KBM-7 (cell line): Measurements from ENCODE around the gene TMEM244.
"Not testable (repeated sequence)": the region's sequence is repeated elsewhere in the genome, so short reads cannot be mapped to it uniquely, and the experiment has no call there.

Source experiments
- DNase-seq: peaks from one replicate; pipeline ENCODE4 v3.0.0-alpha.2; 2015
- in situ Hi-C: fragments of 300-500 bp; cut with MboI; formaldehyde crosslinking; loops from 2 replicates; pipeline ENCODE4 v1.14.3; 2020; ENCODE audit warnings: low sequenced_read_pairs, low pct_unique_long_range_greater_than_20kb, mixed read lengths

The TMEM244 gene

GRCh38 chr6:129860908-129861665 is at the start of gene TMEM244:
Gene TMEM244 (minus strand): TSS chr6:129861315. CDS start chr6:129861188, 127 bp downstream.
- in situ Hi-C loops = no loop called here
- DNase-seq = no peak

- in situ Hi-C loops = no loop called here
- DNase-seq = no peak
Measured at GRCh38 chr6:129908858-129909257, 47.7 kb upstream of the TMEM244 start.

GRCh38 chr6:129908356-129908755 is 47.2 kb upstream of the TMEM244 start:
- DNase-seq = no peak
- in situ Hi-C loops = no loop called here

- in situ Hi-C loops = no loop called here
- DNase-seq = no peak
Measured at GRCh38 chr6:129906515-129907077, 45.5 kb upstream of the TMEM244 start.

GRCh38 chr6:129903082-129903481 is 42.0 kb upstream of the TMEM244 start:
- in situ Hi-C loops = no loop called here
- no peak for DNase-seq

GRCh38 chr6:129902681-129903080 is 41.6 kb upstream of the TMEM244 start:
- no peak for DNase-seq
- in situ Hi-C loops = no loop called here

GRCh38 chr6:129901910-129902309 is 40.8 kb upstream of the TMEM244 start:
- DNase-seq = no peak
- in situ Hi-C loops = no loop called here

- no peak for DNase-seq
- in situ Hi-C loops = no loop called here
Measured at GRCh38 chr6:129895692-129896091, 34.6 kb upstream of the TMEM244 start.

- DNase-seq = no peak
- in situ Hi-C loops = no loop called here
Measured at GRCh38 chr6:129894921-129895320, 33.8 kb upstream of the TMEM244 start.

- in situ Hi-C loops = no loop called here
- DNase-seq = peak; percentile 20
Measured at GRCh38 chr6:129893640-129894039, 32.5 kb upstream of the TMEM244 start.

GRCh38 chr6:129890701-129891100 is 29.6 kb upstream of the TMEM244 start:
- DNase-seq = no peak
- in situ Hi-C loops = no loop called here

GRCh38 chr6:129890164-129890563 is 29.0 kb upstream of the TMEM244 start:
- in situ Hi-C loops = no loop called here
- DNase-seq = peak; percentile 9

- in situ Hi-C loops = no loop called here
Measured at GRCh38 chr6:129889580-129889979, 28.5 kb upstream of the TMEM244 start.

GRCh38 chr6:129886401-129887155 is 25.5 kb upstream of the TMEM244 start:
- no peak for DNase-seq
- in situ Hi-C loops = no loop called here

More at GRCh38 chr6:129889580-129889979, 28.5 kb upstream of the TMEM244 start:
- DNase-seq = no peak

- no peak for DNase-seq
- in situ Hi-C loops = no loop called here
Measured at GRCh38 chr6:129884211-129884610, 23.1 kb upstream of the TMEM244 start.

- DNase-seq = peak; percentile 8
- in situ Hi-C loops = no loop called here
Measured at GRCh38 chr6:129882510-129883023, 21.5 kb upstream of the TMEM244 start.

- DNase-seq, in situ Hi-C loops: not testable (repeated sequence)
Measured at GRCh38 chr6:129877894-129878293, 16.8 kb upstream of the TMEM244 start.

- no peak for DNase-seq
- in situ Hi-C loops = no loop called here
Measured at GRCh38 chr6:129875610-129876520, 14.8 kb upstream of the TMEM244 start.

- DNase-seq = no peak
- in situ Hi-C loops = no loop called here
Measured at GRCh38 chr6:129874837-129875236, 13.7 kb upstream of the TMEM244 start.
